AG09319 (cell line): ENCODE data around the gene PHC2.

Source experiments
- DNase-seq: peaks from one replicate; pipeline ENCODE4 v3.0.0-alpha.2; 2010; ENCODE audit warnings: low read depth; ENCODE audit errors: extremely low read depth
- CTCF ChIP-seq: IDR thresholded peaks from 2 replicates; pipeline ENCODE4 v1.5.1; 2011; ENCODE audit warnings: low read depth, mild to moderate bottlenecking, inconsistent platforms, low read length, moderate library complexity

Gene PHC2

GRCh38 chr1:33305016-33305415, 125.9 kb downstream of the PHC2 start:
- TF ChIP-seq CTCF = no peak
- no peak for DNase-seq

GRCh38 chr1:33302325-33302724, 128.6 kb downstream of the PHC2 start:
- DNase-seq = no peak
- no peak for TF ChIP-seq CTCF

GRCh38 chr1:33301273-33301984, 129.5 kb downstream of the PHC2 start:
- no peak for TF ChIP-seq CTCF
- no peak for DNase-seq

GRCh38 chr1:33300673-33301072, 130.2 kb downstream of the PHC2 start:
- peak; percentile 62 for DNase-seq
- TF ChIP-seq CTCF = no peak

- no peak for TF ChIP-seq CTCF
- no peak for DNase-seq
Observed at GRCh38 chr1:33299461-33300155, 131.3 kb downstream of the PHC2 start.

- DNase-seq = peak; percentile 27
- TF ChIP-seq CTCF = peak; percentile 96
Observed at GRCh38 chr1:33298623-33299277, 132.1 kb downstream of the PHC2 start.
